Epithelial cell of esophagus (primary cell): Measurements from ENCODE around the gene SIAH3.
A peak's percentile ranks its signal among the peaks of the same experiment; 100 is the strongest.

Experiments
- DNase-seq: peaks from one replicate; pipeline ENCODE4 v3.0.0; 2010; ENCODE audit warnings: low read depth
- H3K4me3 ChIP-seq: 2 replicates; pipeline ENCODE4 v1.5.1; 2011; ENCODE audit warnings: mild to moderate bottlenecking, low read length, control low read depth
- CTCF ChIP-seq: IDR thresholded peaks from 2 replicates; pipeline ENCODE4 v1.5.1; 2011; ENCODE audit warnings: low read depth, mild to moderate bottlenecking, low read length, control low read depth, inconsistent platforms; ENCODE audit not compliant: insufficient read depth; ENCODE audit errors: missing control alignments

The SIAH3 gene

GRCh38 chr13:45778882-45779281 is 72.7 kb downstream of the SIAH3 start:
- H3K4me3 ChIP-seq: no peak overlapping the region
- no peak for TF ChIP-seq CTCF
- no peak for DNase-seq

- no peak overlapping the region for H3K4me3 ChIP-seq
- no peak for DNase-seq
- TF ChIP-seq CTCF: no peak
Observed at GRCh38 chr13:45776748-45777147, 74.8 kb downstream of the SIAH3 start.

- no peak overlapping the region for H3K4me3 ChIP-seq
- TF ChIP-seq CTCF: no peak
Observed at GRCh38 chr13:45775401-45775963, 76.1 kb downstream of the SIAH3 start.

GRCh38 chr13:45773944-45774343 is 77.6 kb downstream of the SIAH3 start:
- TF ChIP-seq CTCF: no peak
- H3K4me3 ChIP-seq: no peak overlapping the region
- no peak for DNase-seq

More at GRCh38 chr13:45775401-45775963, 76.1 kb downstream of the SIAH3 start:
- DNase-seq: no peak

- no peak for TF ChIP-seq CTCF
- H3K4me3 ChIP-seq: no peak overlapping the region
- peak; percentile 84 for DNase-seq
Observed at GRCh38 chr13:45773236-45773635, 78.3 kb downstream of the SIAH3 start.

- no peak overlapping the region for H3K4me3 ChIP-seq
- no peak for TF ChIP-seq CTCF
- DNase-seq: no peak
Observed at GRCh38 chr13:45770886-45771285, 80.7 kb downstream of the SIAH3 start.
